Naive thymus-derived CD4-positive, alpha-beta T cell (primary cell): ENCODE data around the gene ANO6. TPM values are rescaled to one million over a fixed set of nuclear protein-coding genes. Genes with fewer than 3 reads are reported as not detected.

ENCODE experiments used
- ATAC-seq: fragments of 150-1000 bp; cut with Tn5 transposase; 2 replicates; pipeline ENCODE4 v1.10.0; 2021; ENCODE audit warnings: mild to moderate bottlenecking, moderate library complexity
- CTCF ChIA-PET: fragments of 350-600 bp; sonication (Branson Sonifier 250); formaldehyde crosslinking; loops from one replicate; lab custom pipeline; 2021; ENCODE audit warnings: antibody characterized with exemption; lab: Charles Lee
- POLR2A ChIA-PET: fragments of 350-600 bp; sonication (Branson Sonifier 250); formaldehyde crosslinking; loops from one replicate; lab custom pipeline; 2021; ENCODE audit warnings: antibody characterized with exemption, inconsistent platforms; lab: Charles Lee
- DNase-seq, 9 donors: peaks; one replicate each; pipeline versions ENCODE4 v3.0.0 to v3.0.0-alpha.2; 2020 to 2022; ENCODE audit warnings: mixed read lengths in 1 of 9
- H3K27ac ChIP-seq: one replicate; pipeline ENCODE4 v1.7.0; 2013; ENCODE audit warnings: mild to moderate bottlenecking, low read depth, low read length, moderate library complexity
- H3K27me3 ChIP-seq, 2 donors: one replicate each; pipeline ENCODE4 v1.7.0; 2013; ENCODE audit warnings: low read length in 2 of 2, mild to moderate bottlenecking in 2 of 2, moderate library complexity in 2 of 2; ENCODE audit not compliant: control insufficient read depth in 2 of 2, insufficient read depth in 2 of 2
- H3K36me3 ChIP-seq, 3 experiments: 1 replicate in 2 of 3; 2 replicates in 1 of 3; pipeline ENCODE4 v1.7.0; 2013; ENCODE audit warnings: low read length in 3 of 3, mild to moderate bottlenecking in 3 of 3, moderate library complexity in 1 of 3; ENCODE audit not compliant: insufficient read depth in 3 of 3, control insufficient read depth in 2 of 3
- H3K4me1 ChIP-seq, 2 donors: one replicate each; pipeline ENCODE4 v1.7.0; 2013; ENCODE audit warnings: low read length in 2 of 2, mild to moderate bottlenecking in 2 of 2, moderate library complexity in 1 of 2; ENCODE audit not compliant: control insufficient read depth in 2 of 2, insufficient read depth in 2 of 2
- H3K4me3 ChIP-seq: 2 replicates; pipeline ENCODE4 v1.7.0; 2013; ENCODE audit warnings: mild to moderate bottlenecking, low read length
- H3K9me3 ChIP-seq, 3 experiments: 1 replicate in 2 of 3; 2 replicates in 1 of 3; pipeline ENCODE4 v1.7.0; 2013; ENCODE audit warnings: low read length in 3 of 3; ENCODE audit not compliant: control insufficient read depth in 2 of 3
- H3K27ac Mint-ChIP-seq, 9 donors: one replicate each; pipeline ENCODE4 v1.8.0; 2020 to 2022; ENCODE audit warnings: mixed read lengths in 9 of 9, mild to moderate bottlenecking in 8 of 9, moderate library complexity in 5 of 9, inconsistent platforms in 2 of 9
- H3K27me3 Mint-ChIP-seq, 5 donors: one replicate each; pipeline ENCODE4 v1.8.0; 2021 to 2022; ENCODE audit warnings: mixed read lengths in 5 of 5, mild to moderate bottlenecking in 1 of 5
- H3K36me3 Mint-ChIP-seq, 5 donors: one replicate each; pipeline ENCODE4 v1.8.0; 2020 to 2022; ENCODE audit warnings: mixed read lengths in 5 of 5, mild to moderate bottlenecking in 3 of 5, inconsistent platforms in 1 of 5
- H3K4me1 Mint-ChIP-seq, 7 donors: one replicate each; pipeline ENCODE4 v1.8.0; 2020 to 2022; ENCODE audit warnings: mixed read lengths in 7 of 7, mild to moderate bottlenecking in 3 of 7, inconsistent platforms in 1 of 7
- H3K4me3 Mint-ChIP-seq, 10 donors: one replicate each; pipeline ENCODE4 v1.8.0; 2020 to 2022; ENCODE audit warnings: mild to moderate bottlenecking in 10 of 10, mixed read lengths in 10 of 10, moderate library complexity in 6 of 10, inconsistent platforms in 2 of 10
- H3K9me3 Mint-ChIP-seq, 11 donors: one replicate each; pipeline ENCODE4 v1.8.0; 2020 to 2022; ENCODE audit warnings: mixed read lengths in 11 of 11, mild to moderate bottlenecking in 4 of 11, inconsistent platforms in 1 of 11, moderate library complexity in 1 of 11
- intact Hi-C, 2 donors: fragments of 100-400 bp; cut with micrococcal nuclease; formaldehyde crosslinking; loops; one replicate each; pipeline ENCODE4 v1.15.1; 2023
- polyA plus RNA-seq, 2 donors: library from polyadenylated mRNA; unstranded; fragments of 300-500 nt; fragmentation: Illumina TruSeq; gene quantifications; one replicate each; pipeline ENCODE4 v1.2.3, GENCODE V29; 2021
- total RNA-seq, 6 experiments: library from RNA in 5 of 6; stranded (reverse) in 5 of 6; gene quantifications; 1 replicate in 5 of 6; 2 replicates in 1 of 6; pipeline ENCODE4 v1.2.3 and lab custom pipeline; 2021 to 2026

Gene ANO6
- total and polyA plus RNA-seq, 7 experiments from 2014 or later, result 15.1 to 29.7 (median 23.7) TPM

- no peaks in the 10 kb centered on the region for H3K4me1 ChIP-seq
- H3K36me3 ChIP-seq, result peaks cover 0 to 7% (median 0%) of the 10 kb centered on the region in 3 experiments
- ChIA-PET POLR2A (interaction anchor here (1.3 kb wide), 1 partner anchor 9 kb away, joined by 3 read pairs; no protein-coding TSS in a partner anchor), CTCF (interaction anchor here (0.6 kb wide), 1 partner anchor 29 kb away, joined by 4 read pairs; no protein-coding TSS in a partner anchor)
- no peaks in the 10 kb centered on the region for H3K9me3 ChIP-seq
- H3K9me3 Mint-ChIP-seq, result no peaks in the 10 kb centered on the region
- ATAC-seq (no peak), DNase-seq (no peak)
- H3K27me3 ChIP-seq, result no peaks in the 10 kb centered on the region
- H3K36me3 Mint-ChIP-seq, result peaks cover 4 to 31% (median 18%) of the 10 kb centered on the region in 5 donors
- intact Hi-C loops, result no loop called here
- no peaks in the 10 kb centered on the region for H3K4me1 Mint-ChIP-seq
- no peaks in the 10 kb centered on the region for H3K27me3 Mint-ChIP-seq
- peak overlapping the region in 1 of 9 donors; percentile 32 for H3K27ac Mint-ChIP-seq
- no peak overlapping the region for H3K4me3 Mint-ChIP-seq
- H3K27ac ChIP-seq, result no peak overlapping the region
- no peak overlapping the region for H3K4me3 ChIP-seq
Observed at GRCh38 chr12:45336762-45337596, 121.1 kb downstream of the ANO6 start.

GRCh38 chr12:45337835-45338234, 121.9 kb downstream of the ANO6 start:
- H3K27ac ChIP-seq, result no peak overlapping the region
- Mint-ChIP-seq H3K4me1 (no peaks in the 10 kb centered on the region), H3K27me3 (no peaks in the 10 kb centered on the region), H3K27ac (peak overlapping the region in 1 of 9 donors; percentile 32), H3K36me3 (peaks cover 4 to 33% (median 16%) of the 10 kb centered on the region in 5 donors), H3K4me3 (no peak overlapping the region), H3K9me3 (no peaks in the 10 kb centered on the region)
- CTCF ChIA-PET, result no interaction called here
- POLR2A ChIA-PET, result no interaction called here
- intact Hi-C loops, result no loop called here
- H3K27me3 ChIP-seq, result no peaks in the 10 kb centered on the region
- H3K36me3 ChIP-seq, result peaks cover 0 to 3% (median 0%) of the 10 kb centered on the region in 3 experiments
- H3K4me3 ChIP-seq, result no peak overlapping the region
- no peak for ATAC-seq
- no peak for DNase-seq
- H3K9me3 ChIP-seq, result no peaks in the 10 kb centered on the region
- H3K4me1 ChIP-seq, result no peaks in the 10 kb centered on the region

- CTCF ChIA-PET, result no interaction called here
Observed at GRCh38 chr12:45338272-45338671, 122.4 kb downstream of the ANO6 start.

GRCh38 chr12:45339035-45339434, 123.1 kb downstream of the ANO6 start:
- ChIA-PET CTCF (no interaction called here), POLR2A (interaction anchor here (0.8 to 1.0 kb wide), 2 partner anchors 10 to 124 kb away, joined by 3 read pairs; no protein-coding TSS in a partner anchor)
- no peaks in the 10 kb centered on the region for H3K27me3 Mint-ChIP-seq
- Histone ChIP-seq H3K36me3 (peaks cover 0 to 3% (median 0%) of the 10 kb centered on the region in 3 experiments), H3K4me3 (no peak overlapping the region), H3K9me3 (no peaks in the 10 kb centered on the region), H3K4me1 (no peaks in the 10 kb centered on the region), H3K27me3 (no peaks in the 10 kb centered on the region), H3K27ac (no peak overlapping the region)
- H3K9me3 Mint-ChIP-seq, result no peaks in the 10 kb centered on the region
- ATAC-seq (no peak), DNase-seq (no peak)
- H3K36me3 Mint-ChIP-seq, result peaks cover 4 to 37% (median 18%) of the 10 kb centered on the region in 5 donors
- no peak overlapping the region for H3K4me3 Mint-ChIP-seq
- H3K27ac Mint-ChIP-seq, result no peak overlapping the region
- intact Hi-C loops, result no loop called here
- H3K4me1 Mint-ChIP-seq, result no peaks in the 10 kb centered on the region

More at GRCh38 chr12:45338272-45338671, 122.4 kb downstream of the ANO6 start:
- H3K27ac Mint-ChIP-seq, result no peak overlapping the region
- POLR2A ChIA-PET, result interaction anchor here (1.0 kb wide), 1 partner anchor 123 kb away, joined by 3 read pairs; no protein-coding TSS in a partner anchor
- ATAC-seq (no peak), DNase-seq (no peak)
- H3K27me3 ChIP-seq, result no peaks in the 10 kb centered on the region
- H3K27ac ChIP-seq, result no peak overlapping the region
- H3K9me3 Mint-ChIP-seq, result no peaks in the 10 kb centered on the region
- H3K36me3 Mint-ChIP-seq, result peaks cover 4 to 35% (median 17%) of the 10 kb centered on the region in 5 donors
- H3K4me3 ChIP-seq, result no peak overlapping the region
- H3K4me1 Mint-ChIP-seq, result no peaks in the 10 kb centered on the region
- no peaks in the 10 kb centered on the region for H3K4me1 ChIP-seq
- no peaks in the 10 kb centered on the region for H3K9me3 ChIP-seq
- intact Hi-C loops, result no loop called here
- H3K4me3 Mint-ChIP-seq, result no peak overlapping the region
- no peaks in the 10 kb centered on the region for H3K27me3 Mint-ChIP-seq
- H3K36me3 ChIP-seq, result peaks cover 0 to 3% (median 0%) of the 10 kb centered on the region in 3 experiments

GRCh38 chr12:45342171-45342570, 126.3 kb downstream of the ANO6 start:
- no peaks in the 10 kb centered on the region for H3K9me3 Mint-ChIP-seq
- no peak overlapping the region for H3K27ac ChIP-seq
- H3K4me3 ChIP-seq, result no peak overlapping the region
- H3K4me3 Mint-ChIP-seq, result no peak overlapping the region
- no peaks in the 10 kb centered on the region for H3K9me3 ChIP-seq
- peaks cover 0 to 7% (median 0%) of the 10 kb centered on the region in 3 experiments for H3K36me3 ChIP-seq
- DNase-seq, result no peak
- H3K27me3 ChIP-seq, result no peaks in the 10 kb centered on the region
- H3K4me1 Mint-ChIP-seq, result no peaks in the 10 kb centered on the region
- intact Hi-C loops, result no loop called here
- H3K27me3 Mint-ChIP-seq, result no peaks in the 10 kb centered on the region
- CTCF ChIA-PET, result no interaction called here
- H3K27ac Mint-ChIP-seq, result no peak overlapping the region
- H3K36me3 Mint-ChIP-seq, result peaks cover 4 to 46% (median 30%) of the 10 kb centered on the region in 5 donors
- POLR2A ChIA-PET, result interaction anchor here (0.6 kb wide), 1 partner anchor 59 kb away, joined by 3 read pairs; no protein-coding TSS in a partner anchor
- ATAC-seq, result no peak
- no peaks in the 10 kb centered on the region for H3K4me1 ChIP-seq

- CTCF ChIA-PET, result no interaction called here
Observed at GRCh38 chr12:45342848-45343247, 127.0 kb downstream of the ANO6 start.

More at GRCh38 chr12:45342848-45343247, 127.0 kb downstream of the ANO6 start:
- Histone ChIP-seq H3K4me3 (no peak overlapping the region), H3K27me3 (no peaks in the 10 kb centered on the region), H3K27ac (no peak overlapping the region), H3K9me3 (no peaks in the 10 kb centered on the region), H3K36me3 (peaks cover 0 to 9% (median 0%) of the 10 kb centered on the region in 3 experiments), H3K4me1 (no peaks in the 10 kb centered on the region)
- Mint-ChIP-seq H3K36me3 (peaks cover 4 to 44% (median 31%) of the 10 kb centered on the region in 5 donors), H3K27me3 (no peaks in the 10 kb centered on the region), H3K27ac (no peak overlapping the region), H3K4me3 (no peak overlapping the region), H3K4me1 (no peaks in the 10 kb centered on the region), H3K9me3 (no peaks in the 10 kb centered on the region)
- intact Hi-C loops, result no loop called here
- ATAC-seq (no peak), DNase-seq (no peak)
- POLR2A ChIA-PET, result no interaction called here
